KMS-11 (cell line): ENCODE results near the gene SAFB.

Experiments
- H2AFZ ChIP-seq: fragments of 200-600 bp; sonication (generic); 2 replicates; pipeline ENCODE4 v1.6.1; 2016; ENCODE audit warnings: antibody characterized with exemption, mixed run types, low read depth
- H3K27ac ChIP-seq: fragments of 200-600 bp; sonication (generic); 2 replicates; pipeline ENCODE4 v1.6.1; 2016; ENCODE audit warnings: mild to moderate bottlenecking, mixed run types
- H3K27me3 ChIP-seq: fragments of 200-600 bp; sonication (generic); 2 replicates; pipeline ENCODE4 v1.6.1; 2017; ENCODE audit warnings: mild to moderate bottlenecking, low read depth, mixed run types, moderate library complexity; ENCODE audit not compliant: insufficient read depth
- H3K36me3 ChIP-seq: fragments of 200-600 bp; sonication (generic); 2 replicates; pipeline ENCODE4 v1.6.1; 2017; ENCODE audit warnings: mild to moderate bottlenecking, mixed run types; ENCODE audit not compliant: insufficient read depth
- H3K4me1 ChIP-seq: fragments of 200-600 bp; sonication (generic); 2 replicates; pipeline ENCODE4 v1.6.1; 2016; ENCODE audit warnings: mild to moderate bottlenecking, low read depth, mixed run types; ENCODE audit not compliant: poor library complexity, severe bottlenecking
- H3K4me2 ChIP-seq: fragments of 200-600 bp; sonication (generic); 2 replicates; pipeline ENCODE4 v1.7.0; 2016; ENCODE audit warnings: mild to moderate bottlenecking, mixed run types
- H3K4me3 ChIP-seq: fragments of 200-600 bp; sonication (generic); IDR thresholded peaks from 2 replicates; pipeline ENCODE4 v1.6.1; 2017; ENCODE audit warnings: low read depth, low read length, mixed read lengths; ENCODE audit not compliant: insufficient read depth
- H3K79me2 ChIP-seq: fragments of 200-600 bp; sonication (generic); 2 replicates; pipeline ENCODE4 v1.6.1; 2016; ENCODE audit warnings: low read depth, mixed run types; ENCODE audit not compliant: insufficient read depth
- H3K9ac ChIP-seq: fragments of 200-600 bp; sonication (generic); 2 replicates; pipeline ENCODE4 v1.6.1; 2016; ENCODE audit warnings: mild to moderate bottlenecking, mixed run types
- H4K20me1 ChIP-seq: fragments of 200-600 bp; sonication (generic); 2 replicates; pipeline ENCODE4 v1.6.1; 2016; ENCODE audit warnings: mild to moderate bottlenecking, mixed run types; ENCODE audit not compliant: insufficient read depth
- TF ChIP-seq, protein P1 (sequence below): fragments of 200-600 bp; sonication (generic); conservative IDR thresholded peaks from 2 replicates; pipeline ENCODE4 v1.6.1; 2017; ENCODE audit warnings: low read depth, mild to moderate bottlenecking, antibody characterized with exemption, low read length, moderate library complexity, mixed read lengths

Gene SAFB

DNA sequence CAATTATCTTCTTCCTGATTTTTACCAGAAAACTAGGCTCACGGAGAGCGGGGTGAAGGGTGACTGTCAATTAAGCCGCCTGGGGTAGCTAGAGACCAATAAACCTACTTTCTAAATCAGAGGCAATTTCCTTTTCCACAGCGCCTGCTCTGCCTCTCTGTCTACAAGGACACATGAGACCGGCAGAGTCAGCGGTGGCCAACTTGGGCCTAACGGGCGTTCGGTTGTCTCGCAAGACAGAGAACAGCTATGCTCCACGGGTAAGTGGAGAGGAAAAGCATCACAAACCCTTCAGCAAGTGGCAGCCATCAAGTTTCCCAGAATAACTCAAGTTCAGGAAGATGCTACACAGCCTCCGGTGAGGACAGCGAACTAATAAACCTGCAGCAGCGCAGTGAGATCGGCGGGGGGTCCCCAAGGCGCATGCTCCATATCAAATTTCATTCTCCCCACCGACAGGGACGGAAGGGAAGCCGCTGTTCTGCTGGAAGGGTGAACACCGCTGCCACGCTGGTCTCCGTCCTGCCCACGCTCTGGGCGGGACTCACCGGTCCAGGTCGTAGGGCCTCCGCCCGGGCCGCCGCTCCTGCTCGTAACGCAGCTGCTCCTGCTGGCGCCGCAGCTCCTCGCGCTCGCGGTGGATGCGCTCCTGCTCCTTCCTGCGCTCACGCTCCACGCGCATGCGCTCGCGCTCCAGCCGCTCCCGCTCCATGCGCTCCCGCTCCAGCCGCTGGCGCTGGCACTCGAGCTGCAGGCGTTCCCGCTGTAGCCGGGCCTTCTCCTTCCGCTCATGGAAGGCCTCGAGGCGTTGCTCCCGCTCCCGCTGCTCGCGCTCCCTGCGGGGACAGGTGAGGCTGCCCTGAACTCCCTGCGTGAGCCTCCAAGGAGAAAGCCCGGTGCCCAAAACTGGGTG lies 29.3 kb upstream of the SAFB start:
- Histone ChIP-seq H3K9ac (no peak overlapping the region), H3K79me2 (no peaks in the 10 kb centered on the region), H3K27ac (no peak overlapping the region), H3K4me1 (no peaks in the 10 kb centered on the region), H3K36me3 (peaks cover 17% of the 10 kb centered on the region; the same call in 1 of the 2 replicates), H3K4me3 (no peak overlapping the region), H3K27me3 (no peaks in the 10 kb centered on the region), H4K20me1 (no peaks in the 10 kb centered on the region), H3K4me2 (no peak overlapping the region), H2AFZ (no peak overlapping the region)
- TF ChIP-seq, protein P1, sequence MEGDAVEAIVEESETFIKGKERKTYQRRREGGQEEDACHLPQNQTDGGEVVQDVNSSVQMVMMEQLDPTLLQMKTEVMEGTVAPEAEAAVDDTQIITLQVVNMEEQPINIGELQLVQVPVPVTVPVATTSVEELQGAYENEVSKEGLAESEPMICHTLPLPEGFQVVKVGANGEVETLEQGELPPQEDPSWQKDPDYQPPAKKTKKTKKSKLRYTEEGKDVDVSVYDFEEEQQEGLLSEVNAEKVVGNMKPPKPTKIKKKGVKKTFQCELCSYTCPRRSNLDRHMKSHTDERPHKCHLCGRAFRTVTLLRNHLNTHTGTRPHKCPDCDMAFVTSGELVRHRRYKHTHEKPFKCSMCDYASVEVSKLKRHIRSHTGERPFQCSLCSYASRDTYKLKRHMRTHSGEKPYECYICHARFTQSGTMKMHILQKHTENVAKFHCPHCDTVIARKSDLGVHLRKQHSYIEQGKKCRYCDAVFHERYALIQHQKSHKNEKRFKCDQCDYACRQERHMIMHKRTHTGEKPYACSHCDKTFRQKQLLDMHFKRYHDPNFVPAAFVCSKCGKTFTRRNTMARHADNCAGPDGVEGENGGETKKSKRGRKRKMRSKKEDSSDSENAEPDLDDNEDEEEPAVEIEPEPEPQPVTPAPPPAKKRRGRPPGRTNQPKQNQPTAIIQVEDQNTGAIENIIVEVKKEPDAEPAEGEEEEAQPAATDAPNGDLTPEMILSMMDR = no peak

DNA sequence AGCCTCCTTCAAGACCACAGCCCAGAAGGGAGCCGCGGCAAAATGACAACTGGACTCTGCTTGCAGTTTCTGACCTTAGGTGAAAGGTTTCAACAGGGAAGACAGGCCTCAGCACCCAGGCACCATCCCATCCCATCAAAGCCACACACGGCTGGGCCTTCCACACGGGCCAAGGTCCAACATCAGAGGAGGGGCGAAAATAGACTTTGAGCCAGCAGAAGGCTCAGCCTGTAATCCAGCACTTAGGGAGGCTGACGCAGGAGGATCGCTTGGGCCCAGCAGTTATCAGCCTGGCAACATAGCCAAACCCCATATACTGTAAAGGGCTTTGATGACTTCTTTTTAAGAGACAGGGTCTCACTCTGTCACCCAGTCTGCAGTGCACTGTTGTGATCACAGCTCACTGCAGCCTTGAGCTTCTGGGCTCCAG lies 28.3 kb upstream of the SAFB start:
- Histone ChIP-seq H3K27me3 (no peaks in the 10 kb centered on the region), H4K20me1 (no peaks in the 10 kb centered on the region), H2AFZ (no peak overlapping the region), H3K27ac (no peak overlapping the region), H3K4me1 (no peaks in the 10 kb centered on the region), H3K4me2 (no peak overlapping the region), H3K36me3 (peaks cover 18% of the 10 kb centered on the region; the same call in 1 of the 2 replicates), H3K79me2 (no peaks in the 10 kb centered on the region), H3K9ac (no peak overlapping the region), H3K4me3 (no peak overlapping the region)
- TF ChIP-seq, protein P1 = no peak

DNA sequence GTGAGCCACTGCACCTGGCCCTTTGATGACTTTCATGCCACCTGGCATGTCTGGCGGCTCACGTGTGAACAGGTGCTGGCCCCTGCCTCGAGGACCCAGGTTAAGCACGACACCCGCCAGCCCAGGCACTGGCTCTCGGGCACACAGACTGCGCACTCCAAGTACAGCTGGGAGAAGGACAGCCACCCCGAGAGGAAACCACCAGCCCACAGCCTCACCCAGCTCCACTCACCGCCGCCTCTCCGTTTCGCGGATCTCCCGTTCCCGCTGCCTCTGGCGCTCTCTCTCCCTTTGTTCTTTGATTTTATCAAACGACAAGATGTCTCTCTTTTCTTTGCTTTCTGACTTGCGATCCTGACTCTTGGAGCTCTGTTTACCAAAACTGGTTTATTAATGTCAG lies 27.8 kb upstream of the SAFB start:
- Histone ChIP-seq H3K4me2 (no peak overlapping the region), H3K4me1 (no peaks in the 10 kb centered on the region), H4K20me1 (no peaks in the 10 kb centered on the region), H3K9ac (no peak overlapping the region), H3K27me3 (no peaks in the 10 kb centered on the region), H3K36me3 (peaks cover 24% of the 10 kb centered on the region; the same call in 1 of the 2 replicates), H3K27ac (no peak overlapping the region), H3K79me2 (no peaks in the 10 kb centered on the region), H3K4me3 (no peak overlapping the region), H2AFZ (no peak overlapping the region)
- TF ChIP-seq, protein P1 = no peak

DNA sequence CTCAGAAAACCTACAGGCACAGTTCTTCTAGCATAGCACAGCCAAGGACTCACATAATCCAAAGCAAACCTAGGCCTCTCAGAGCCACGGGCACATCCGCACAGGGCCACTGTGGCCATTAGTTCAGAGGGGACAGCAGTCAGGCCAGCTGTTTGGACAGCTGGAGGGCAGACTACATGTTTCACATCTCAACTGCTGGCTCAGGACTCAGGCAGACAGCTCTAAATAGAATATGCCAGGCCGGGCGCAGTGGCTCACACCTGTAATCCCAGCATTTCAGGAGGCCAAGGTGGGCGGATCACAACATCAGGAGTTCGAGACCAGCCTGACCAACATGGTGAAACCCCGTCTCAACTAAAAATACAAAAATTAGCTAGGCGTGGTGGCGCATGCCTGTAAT lies 27.1 kb upstream of the SAFB start:
- Histone ChIP-seq H3K4me3 (no peak overlapping the region), H4K20me1 (no peaks in the 10 kb centered on the region), H3K4me1 (no peaks in the 10 kb centered on the region), H3K9ac (no peak overlapping the region), H3K4me2 (no peak overlapping the region), H3K36me3 (peaks cover 28% of the 10 kb centered on the region; the same call in 1 of the 2 replicates), H3K27me3 (no peaks in the 10 kb centered on the region), H3K27ac (no peak overlapping the region), H2AFZ (no peak overlapping the region), H3K79me2 (no peaks in the 10 kb centered on the region)
- TF ChIP-seq, protein P1 = no peak
